Middle frontal gyrus (tissue), 1 donor: ENCODE data around the gene CEACAM20.
"Not testable (repeated sequence)": the region's sequence is repeated elsewhere in the genome, so short reads cannot be mapped to it uniquely, and the experiment has no call there.

ENCODE experiments used
- DNase-seq: peaks from one replicate; pipeline ENCODE4 v3.0.0-alpha.2; 2015; ENCODE audit warnings: low spot score; ENCODE audit errors: extremely low spot score

The CEACAM20 gene

GRCh38 chr19:44529536-44529935 is at the start of gene CEACAM20:
Gene CEACAM20 (minus strand): TSS chr19:44529675. CDS start chr19:44529509, 166 bp downstream.
- no peak for DNase-seq

- no peak for DNase-seq
Measured at GRCh38 chr19:44577566-44577874, 48.0 kb upstream of the CEACAM20 start.

- DNase-seq, result no peak
Measured at GRCh38 chr19:44576843-44577565, 47.5 kb upstream of the CEACAM20 start.

- DNase-seq, result no peak
Measured at GRCh38 chr19:44575116-44575700, 45.7 kb upstream of the CEACAM20 start.

- DNase-seq, result no peak
Measured at GRCh38 chr19:44574186-44574950, 44.9 kb upstream of the CEACAM20 start.

- DNase-seq, result no peak
Measured at GRCh38 chr19:44573627-44574026, 44.2 kb upstream of the CEACAM20 start.

- no peak for DNase-seq
Measured at GRCh38 chr19:44573183-44573582, 43.7 kb upstream of the CEACAM20 start.

GRCh38 chr19:44572581-44572900 is 43.1 kb upstream of the CEACAM20 start:
- no peak for DNase-seq

GRCh38 chr19:44571830-44572580 is 42.5 kb upstream of the CEACAM20 start:
- DNase-seq, result no peak

- DNase-seq, result peak; percentile 17
Measured at GRCh38 chr19:44570984-44571684, 41.7 kb upstream of the CEACAM20 start.

- DNase-seq, result no peak
Measured at GRCh38 chr19:44570603-44570983, 41.1 kb upstream of the CEACAM20 start.

GRCh38 chr19:44567745-44568144 is 38.3 kb upstream of the CEACAM20 start:
- DNase-seq, result no peak

- DNase-seq, result no peak
Measured at GRCh38 chr19:44566984-44567383, 37.5 kb upstream of the CEACAM20 start.

- DNase-seq, result not testable (repeated sequence)
Measured at GRCh38 chr19:44563086-44563655, 33.7 kb upstream of the CEACAM20 start.

- DNase-seq, result no peak
Measured at GRCh38 chr19:44557933-44558332, 28.5 kb upstream of the CEACAM20 start.

- no peak for DNase-seq
Measured at GRCh38 chr19:44554641-44555246, 25.3 kb upstream of the CEACAM20 start.

GRCh38 chr19:44553478-44554171 is 24.1 kb upstream of the CEACAM20 start:
- no peak for DNase-seq

- no peak for DNase-seq
Measured at GRCh38 chr19:44552324-44552723, 22.8 kb upstream of the CEACAM20 start.

- DNase-seq, result no peak
Measured at GRCh38 chr19:44551850-44552249, 22.4 kb upstream of the CEACAM20 start.

GRCh38 chr19:44550976-44551375 is 21.5 kb upstream of the CEACAM20 start:
- DNase-seq, result not testable (repeated sequence)
